GM04503 (cell line): ENCODE results near the gene USP46.

Source experiments
- DNase-seq: peaks from one replicate; pipeline ENCODE4 v3.0.0-alpha.2; 2012; ENCODE audit warnings: low read depth

The USP46 gene

GRCh38 chr4:52655506-52655905, 3.6 kb downstream of the USP46 start:
- no peak for DNase-seq

- DNase-seq, result no peak
These were observed 7.0 kb downstream of the USP46 start for GRCh38 chr4:52651996-52652672.

- DNase-seq, result no peak
These were observed 10.3 kb downstream of the USP46 start for GRCh38 chr4:52648836-52649235.

- DNase-seq, result no peak
These were observed 12.4 kb downstream of the USP46 start for GRCh38 chr4:52646741-52647140.

DNA sequence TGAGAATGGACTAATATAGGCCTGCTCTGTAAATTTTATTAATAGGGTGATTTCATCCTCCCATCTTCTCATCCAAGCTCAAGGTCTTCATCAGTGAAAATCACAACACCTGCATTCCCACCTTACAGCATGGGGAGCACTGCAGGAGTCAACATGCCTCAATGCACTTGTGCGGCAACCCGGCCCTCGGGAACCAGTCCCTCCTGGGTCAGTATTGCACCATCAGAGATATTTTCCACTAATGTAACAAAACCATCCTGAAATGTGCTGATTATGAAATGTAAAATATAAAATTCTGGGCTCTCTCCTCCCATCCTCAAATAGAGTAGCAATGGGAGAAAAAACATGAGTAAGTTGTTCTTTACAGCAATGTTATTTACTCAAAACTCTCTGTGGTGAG, 13.0 kb downstream of the USP46 start:
- no peak for DNase-seq

DNA sequence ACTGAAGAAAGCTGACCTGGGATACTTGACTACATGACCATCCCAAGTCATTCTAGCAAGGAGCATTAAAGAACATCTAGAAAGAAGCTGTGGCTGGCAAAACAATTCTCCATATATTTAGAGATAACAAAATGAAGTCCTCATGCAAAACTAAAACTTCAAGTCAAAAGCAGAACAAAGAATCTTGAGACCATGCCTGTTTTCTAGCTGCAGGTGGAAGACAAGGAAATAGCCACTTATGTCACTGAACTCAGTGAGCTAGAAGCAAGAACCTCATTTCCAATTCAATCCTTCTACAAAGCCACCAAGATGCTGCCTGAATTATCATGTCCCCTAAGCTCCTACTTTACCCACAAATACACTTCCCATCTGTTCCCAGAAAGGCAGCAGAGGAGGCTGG, 13.8 kb downstream of the USP46 start:
- no peak for DNase-seq

- DNase-seq, result no peak
These were observed 15.3 kb downstream of the USP46 start for GRCh38 chr4:52643785-52644244.

GRCh38 chr4:52643190-52643589, 15.9 kb downstream of the USP46 start:
- DNase-seq, result no peak

- DNase-seq, result no peak
These were observed 17.1 kb downstream of the USP46 start for GRCh38 chr4:52641854-52642563.

- no peak for DNase-seq
These were observed 18.1 kb downstream of the USP46 start for GRCh38 chr4:52640808-52641565.

- DNase-seq, result no peak
These were observed 20.4 kb downstream of the USP46 start for GRCh38 chr4:52638717-52639116.

DNA sequence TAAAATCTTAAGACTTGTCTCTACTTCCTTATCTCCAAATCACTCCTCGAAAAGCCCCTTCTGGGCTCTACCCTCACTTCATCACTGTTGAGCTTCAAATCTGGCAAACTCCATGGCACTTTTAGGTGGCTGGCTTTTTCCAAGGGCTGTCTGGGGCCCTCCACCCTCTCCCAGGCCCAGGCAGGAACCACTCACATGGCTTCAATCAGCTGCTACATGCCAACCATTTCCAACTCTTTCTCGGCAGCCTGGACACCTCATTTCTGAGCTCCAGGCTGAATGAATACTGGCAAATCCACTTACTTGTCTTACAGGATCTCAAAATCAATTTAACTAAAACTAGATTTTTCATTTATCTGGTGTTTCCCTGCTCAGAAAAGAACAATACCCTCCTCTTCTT, 22.0 kb downstream of the USP46 start:
- no peak for DNase-seq

GRCh38 chr4:52635560-52635959, 23.5 kb downstream of the USP46 start:
- DNase-seq, result no peak

- no peak for DNase-seq
These were observed 24.0 kb downstream of the USP46 start for GRCh38 chr4:52635130-52635529.

- DNase-seq, result no peak
These were observed 25.3 kb downstream of the USP46 start for GRCh38 chr4:52633846-52634245.

GRCh38 chr4:52628974-52629373, 30.1 kb downstream of the USP46 start:
- DNase-seq, result no peak

DNA sequence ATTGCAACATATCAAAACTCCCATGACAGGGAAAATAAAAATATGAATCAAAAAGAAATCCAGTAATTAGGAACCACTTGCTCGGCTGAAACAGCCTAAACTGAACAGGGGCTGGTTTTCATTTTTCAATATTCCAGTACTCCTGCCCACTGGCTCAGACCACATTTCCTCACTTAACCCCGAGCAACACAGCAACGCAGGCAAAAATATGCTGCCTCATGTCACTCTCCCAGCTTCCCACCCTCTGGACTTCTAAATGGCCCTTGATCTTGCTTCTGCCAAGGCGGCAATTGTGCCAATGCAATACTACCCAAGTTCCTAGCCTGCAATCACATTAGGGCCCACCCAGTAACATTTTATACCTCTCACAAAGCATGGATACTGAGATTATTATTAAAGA, 30.6 kb downstream of the USP46 start:
- no peak for DNase-seq

DNA sequence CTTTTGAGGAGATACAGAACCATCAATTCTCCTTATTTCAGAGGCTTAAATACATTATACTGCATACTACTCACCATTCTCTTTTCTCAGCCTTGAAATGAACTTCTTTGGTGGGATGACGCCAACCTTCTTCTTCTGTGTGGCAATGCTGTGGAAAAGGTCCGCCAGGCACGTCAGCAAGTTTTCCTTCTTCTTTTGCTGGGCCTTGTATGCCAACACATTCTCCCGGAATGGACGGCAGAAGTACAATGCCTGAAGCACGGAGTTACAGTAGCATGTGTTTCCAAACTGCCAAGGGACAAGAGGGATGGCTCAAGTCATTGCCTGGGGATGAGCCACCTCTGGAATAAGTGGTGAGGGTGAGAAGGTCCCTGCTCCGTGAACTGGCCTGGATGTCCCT, 31.2 kb downstream of the USP46 start:
- DNase-seq, result no peak

DNA sequence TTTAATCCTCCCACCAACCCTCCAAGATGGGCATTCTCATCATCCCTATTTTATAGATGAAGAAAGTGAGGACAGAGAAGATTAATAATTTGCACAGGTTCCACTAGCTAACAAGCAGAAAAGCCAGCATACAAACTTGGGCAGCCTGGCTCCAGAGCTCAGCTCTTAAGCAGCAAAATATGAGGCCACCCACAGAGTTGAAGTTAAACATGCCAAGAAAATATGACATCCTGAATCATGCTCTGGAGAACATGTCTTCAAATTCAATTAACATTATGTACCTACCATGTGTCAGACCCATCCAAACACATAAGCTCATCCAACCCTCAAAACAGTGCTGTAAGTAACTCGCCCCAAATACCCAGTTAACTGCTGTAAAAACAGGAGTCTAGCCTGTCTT, 33.9 kb downstream of the USP46 start:
- DNase-seq, result no peak

- no peak for DNase-seq
These were observed 36.5 kb downstream of the USP46 start for GRCh38 chr4:52622564-52622963.

GRCh38 chr4:52621567-52621966, 37.5 kb downstream of the USP46 start:
- no peak for DNase-seq

GRCh38 chr4:52619591-52619931, 39.5 kb downstream of the USP46 start:
- DNase-seq, result no peak
